ENCODE measurements around the gene CDH2.

DNA sequence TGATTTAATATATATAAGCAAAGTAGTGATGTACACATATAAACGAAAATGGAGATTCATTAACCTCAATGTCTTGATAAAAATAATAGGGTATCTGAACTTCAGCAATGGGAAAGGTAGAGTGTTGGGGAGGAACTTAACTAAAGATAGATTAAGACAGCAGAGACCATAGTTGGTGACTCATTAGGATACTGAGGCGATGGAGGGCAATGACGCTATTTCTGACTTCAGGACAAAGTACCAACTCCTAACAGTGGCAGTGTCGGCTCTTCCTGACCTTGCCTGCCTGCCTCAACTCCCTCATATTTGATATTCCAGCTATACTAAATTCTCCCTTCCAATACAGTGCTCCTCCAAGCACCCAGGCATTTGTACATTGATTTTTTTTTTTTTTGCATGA is 98.6 kb downstream of the CDH2 start:
- no peak for TF ChIP-seq POLR2A (IDR thresholded peaks at IDR 0.05)
- TF ChIP-seq, protein P1, sequence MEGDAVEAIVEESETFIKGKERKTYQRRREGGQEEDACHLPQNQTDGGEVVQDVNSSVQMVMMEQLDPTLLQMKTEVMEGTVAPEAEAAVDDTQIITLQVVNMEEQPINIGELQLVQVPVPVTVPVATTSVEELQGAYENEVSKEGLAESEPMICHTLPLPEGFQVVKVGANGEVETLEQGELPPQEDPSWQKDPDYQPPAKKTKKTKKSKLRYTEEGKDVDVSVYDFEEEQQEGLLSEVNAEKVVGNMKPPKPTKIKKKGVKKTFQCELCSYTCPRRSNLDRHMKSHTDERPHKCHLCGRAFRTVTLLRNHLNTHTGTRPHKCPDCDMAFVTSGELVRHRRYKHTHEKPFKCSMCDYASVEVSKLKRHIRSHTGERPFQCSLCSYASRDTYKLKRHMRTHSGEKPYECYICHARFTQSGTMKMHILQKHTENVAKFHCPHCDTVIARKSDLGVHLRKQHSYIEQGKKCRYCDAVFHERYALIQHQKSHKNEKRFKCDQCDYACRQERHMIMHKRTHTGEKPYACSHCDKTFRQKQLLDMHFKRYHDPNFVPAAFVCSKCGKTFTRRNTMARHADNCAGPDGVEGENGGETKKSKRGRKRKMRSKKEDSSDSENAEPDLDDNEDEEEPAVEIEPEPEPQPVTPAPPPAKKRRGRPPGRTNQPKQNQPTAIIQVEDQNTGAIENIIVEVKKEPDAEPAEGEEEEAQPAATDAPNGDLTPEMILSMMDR (IDR thresholded peaks at IDR 0.05) = no peak
- TF ChIP-seq EP300 (IDR thresholded peaks at IDR 0.05) = no peak

Data from ovary (tissue), 3 donors.